GM23338 (cell line): Measurements from ENCODE around the gene ST8SIA3. TPM values are rescaled to one million over a fixed set of nuclear protein-coding genes. Genes with fewer than 3 reads are reported as not detected.
A peak's percentile ranks its signal among the peaks of the same experiment; 100 is the strongest.

Experiments used
- ATAC-seq: fragments of 200-7000 bp; cut with Tn5 transposase; 3 replicates; pipeline ENCODE4 v1.9.1; 2020
- DNase-seq: peaks from one replicate; pipeline ENCODE4 v3.0.0-alpha.2; 2015; ENCODE audit warnings: low spot score
- H2AFZ ChIP-seq: fragments of 200-600 bp; sonication (generic); 2 replicates; pipeline ENCODE4 v1.8.0; 2016; ENCODE audit warnings: antibody characterized with exemption, mild to moderate bottlenecking, moderate library complexity
- H3F3A ChIP-seq: fragments of 200-600 bp; sonication (generic); replicated peaks from 2 replicates; pipeline ENCODE4 v1.8.0; 2017; ENCODE audit warnings: antibody characterized with exemption, mixed run types, low read depth
- H3K27ac ChIP-seq: fragments of 200-600 bp; sonication (generic); 2 replicates; pipeline ENCODE4 v1.6.1; 2016; ENCODE audit warnings: low read depth
- H3K27me3 ChIP-seq: fragments of 200-600 bp; sonication (generic); 2 replicates; pipeline ENCODE4 v1.8.0; 2016; ENCODE audit warnings: mild to moderate bottlenecking, mixed run types, moderate library complexity; ENCODE audit not compliant: insufficient read depth
- H3K36me3 ChIP-seq: fragments of 200-600 bp; sonication (generic); 2 replicates; pipeline ENCODE4 v1.8.0; 2016; ENCODE audit warnings: mild to moderate bottlenecking; ENCODE audit not compliant: insufficient read depth
- H3K4me1 ChIP-seq: fragments of 200-600 bp; sonication (generic); 2 replicates; pipeline ENCODE4 v1.8.0; 2016; ENCODE audit warnings: mild to moderate bottlenecking, moderate library complexity; ENCODE audit not compliant: insufficient read depth
- H3K4me2 ChIP-seq: fragments of 200-600 bp; sonication (generic); 2 replicates; pipeline ENCODE4 v1.7.1; 2017; ENCODE audit warnings: mixed run types
- H3K4me3 ChIP-seq: fragments of 200-600 bp; sonication (generic); 2 replicates; pipeline ENCODE4 v1.6.1; 2016; ENCODE audit warnings: mixed run types
- H3K79me2 ChIP-seq: fragments of 200-600 bp; sonication (generic); replicated peaks from 2 replicates; pipeline ENCODE4 v1.8.0; 2017; ENCODE audit warnings: mild to moderate bottlenecking; ENCODE audit not compliant: insufficient read depth
- H3K9me2 ChIP-seq: fragments of 200-600 bp; sonication (generic); 2 replicates; pipeline ENCODE4 v1.8.0; 2017; ENCODE audit not compliant: insufficient read depth
- H4K20me1 ChIP-seq: fragments of 200-600 bp; sonication (generic); replicated peaks from 2 replicates; pipeline ENCODE4 v1.8.0; 2017; ENCODE audit warnings: mild to moderate bottlenecking; ENCODE audit not compliant: insufficient read depth
- H3K27ac Mint-ChIP-seq: 2 replicates; pipeline ENCODE4 v1.8.0; 2020; ENCODE audit warnings: inconsistent platforms, mild to moderate bottlenecking, moderate library complexity, mixed read lengths
- H3K27me3 Mint-ChIP-seq: 3 replicates; pipeline ENCODE4 v1.8.0; 2022; ENCODE audit warnings: low read depth, mild to moderate bottlenecking, moderate library complexity, mixed read lengths, inconsistent platforms; ENCODE audit not compliant: insufficient read depth, poor library complexity
- H3K36me3 Mint-ChIP-seq: 3 replicates; pipeline ENCODE4 v1.8.0; 2021; ENCODE audit warnings: low read depth, mild to moderate bottlenecking, inconsistent platforms, moderate library complexity, mixed read lengths
- H3K4me1 Mint-ChIP-seq: 3 replicates; pipeline ENCODE4 v1.8.0; 2020; ENCODE audit warnings: mild to moderate bottlenecking, inconsistent platforms, mixed read lengths
- H3K4me3 Mint-ChIP-seq: 3 replicates; pipeline ENCODE4 v1.8.0; 2021; ENCODE audit warnings: moderate library complexity, mild to moderate bottlenecking, inconsistent platforms, mixed read lengths
- H3K9me3 Mint-ChIP-seq: 3 replicates; pipeline ENCODE4 v1.8.0; 2020; ENCODE audit warnings: moderate library complexity, mild to moderate bottlenecking, inconsistent platforms, mixed read lengths
- CREB1 ChIP-seq: fragments of 250-450 bp; sonication (Bioruptor Pico); IDR thresholded peaks from 2 replicates; pipeline ENCODE4 v1.5.0; 2020; ENCODE audit warnings: low read depth, mild to moderate bottlenecking, moderate library complexity
- CTCF ChIP-seq, 2 experiments: fragments of 200-600 bp in 1 of 2; sonication (generic) in 1 of 2; conservative IDR thresholded peaks; 2 replicates each; pipeline versions ENCODE4 v1.5.1 to v1.6.1; 2016 to 2017; ENCODE audit warnings: antibody characterized with exemption in 2 of 2, low read depth in 2 of 2, mild to moderate bottlenecking in 2 of 2, moderate library complexity in 1 of 2
- EZH2 ChIP-seq: fragments of 200-600 bp; sonication (generic); IDR thresholded peaks from one replicate; pipeline ENCODE4 v1.8.0; 2017; ENCODE audit warnings: antibody characterized with exemption, mild to moderate bottlenecking, low read depth; ENCODE audit not compliant: unreplicated experiment
- EZH2phosphoT487 ChIP-seq: fragments of 200-600 bp; sonication (generic); IDR thresholded peaks from one replicate; pipeline ENCODE4 v1.8.1; 2018; ENCODE audit warnings: antibody characterized with exemption; ENCODE audit not compliant: unreplicated experiment
- JUNB ChIP-seq: IDR thresholded peaks from one replicate; pipeline ENCODE4 v1.6.1; 2016; ENCODE audit warnings: antibody characterized with exemption; ENCODE audit not compliant: unreplicated experiment
- NANOG ChIP-seq: IDR thresholded peaks from 2 replicates; pipeline ENCODE4 v1.6.1; 2016; ENCODE audit warnings: antibody characterized with exemption, borderline replicate concordance
- POLR2AphosphoS5 ChIP-seq: IDR thresholded peaks from 2 replicates; pipeline ENCODE4 v1.6.1; 2016; ENCODE audit warnings: antibody characterized with exemption, low read depth
- STAT1 ChIP-seq: IDR thresholded peaks from one replicate; pipeline ENCODE4 v1.6.1; 2016; ENCODE audit warnings: antibody characterized with exemption; ENCODE audit not compliant: unreplicated experiment
- ZNF114 ChIP-seq: fragments of 250-450 bp; sonication (Bioruptor Pico); IDR thresholded peaks from 2 replicates; pipeline ENCODE4 v1.5.0; 2020; ENCODE audit warnings: mild to moderate bottlenecking, moderate library complexity
- ZNF331 ChIP-seq: fragments of 250-450 bp; sonication (Bioruptor Pico); IDR thresholded peaks from 2 replicates; pipeline ENCODE4 v1.5.0; 2020; ENCODE audit warnings: low read depth, mild to moderate bottlenecking, moderate library complexity
- ZNF462 ChIP-seq: fragments of 250-450 bp; sonication (Bioruptor Pico); IDR thresholded peaks from 2 replicates; pipeline ENCODE4 v1.5.0; 2020; ENCODE audit warnings: mild to moderate bottlenecking, moderate library complexity
- long read RNA-seq: library from polyadenylated mRNA; unstranded; transcript quantifications from one replicate; pipeline ENCODE4 v2.0.0, GENCODE V29; 2020; ENCODE audit not compliant: unreplicated experiment
- polyA plus RNA-seq: library from polyadenylated mRNA; unstranded; fragments of >200 nt; fragmentation: Nextera tagmentation; extraction: Ambion mirVana; gene quantifications from 2 replicates; pipeline ENCODE4 v1.2.1, GENCODE V29; 2016
- total RNA-seq: library from RNA; depleted of rRNA; stranded (reverse); fragments of >200 nt; shearing (Covaris generic); gene quantifications from 2 replicates; pipeline ENCODE4 v1.2.3, GENCODE V29; 2014; rRNA removed
- TF ChIP-seq, protein P1 (sequence below): IDR thresholded peaks from one replicate; pipeline ENCODE4 v1.6.1; 2018; ENCODE audit warnings: antibody characterized with exemption; ENCODE audit not compliant: unreplicated experiment
- TF ChIP-seq, protein P2 (sequence below): IDR thresholded peaks from 2 replicates; pipeline ENCODE4 v1.6.1; 2016; ENCODE audit warnings: antibody characterized with exemption

ST8SIA3 gene
- total RNA-seq (2.2 and 2.9 TPM in 2 replicates), polyA plus RNA-seq (1.2 and 1.3 TPM in 2 replicates)
- long read RNA-seq: 0 reads

GRCh38 chr18:57352271-57352701 is at the start of gene ST8SIA3:
TSS of gene ST8SIA3 (plus strand) at chr18:57352557. CDS start at chr18:57352847, 290 bp downstream.
- no peak within 1 kb of the TSS; the same call in 1 of the 2 replicates for H3K27ac Mint-ChIP-seq
- H2AFZ ChIP-seq: peak within 1 kb of the TSS; percentile 98
- H3K27ac ChIP-seq: peak within 1 kb of the TSS; percentile 46; the same call in 1 of the 2 replicates
- peak within 1 kb of the TSS; percentile 92 for H3K4me2 ChIP-seq
- DNase-seq (peak; percentile 54), ATAC-seq (peak; percentile 26)
- H3K79me2 ChIP-seq: no peaks in the 10 kb centered on the region
- H3K4me3 Mint-ChIP-seq: peak within 1 kb of the TSS; percentile 93
- H4K20me1 ChIP-seq: no peaks in the 10 kb centered on the region
- TF ChIP-seq, protein P1, sequence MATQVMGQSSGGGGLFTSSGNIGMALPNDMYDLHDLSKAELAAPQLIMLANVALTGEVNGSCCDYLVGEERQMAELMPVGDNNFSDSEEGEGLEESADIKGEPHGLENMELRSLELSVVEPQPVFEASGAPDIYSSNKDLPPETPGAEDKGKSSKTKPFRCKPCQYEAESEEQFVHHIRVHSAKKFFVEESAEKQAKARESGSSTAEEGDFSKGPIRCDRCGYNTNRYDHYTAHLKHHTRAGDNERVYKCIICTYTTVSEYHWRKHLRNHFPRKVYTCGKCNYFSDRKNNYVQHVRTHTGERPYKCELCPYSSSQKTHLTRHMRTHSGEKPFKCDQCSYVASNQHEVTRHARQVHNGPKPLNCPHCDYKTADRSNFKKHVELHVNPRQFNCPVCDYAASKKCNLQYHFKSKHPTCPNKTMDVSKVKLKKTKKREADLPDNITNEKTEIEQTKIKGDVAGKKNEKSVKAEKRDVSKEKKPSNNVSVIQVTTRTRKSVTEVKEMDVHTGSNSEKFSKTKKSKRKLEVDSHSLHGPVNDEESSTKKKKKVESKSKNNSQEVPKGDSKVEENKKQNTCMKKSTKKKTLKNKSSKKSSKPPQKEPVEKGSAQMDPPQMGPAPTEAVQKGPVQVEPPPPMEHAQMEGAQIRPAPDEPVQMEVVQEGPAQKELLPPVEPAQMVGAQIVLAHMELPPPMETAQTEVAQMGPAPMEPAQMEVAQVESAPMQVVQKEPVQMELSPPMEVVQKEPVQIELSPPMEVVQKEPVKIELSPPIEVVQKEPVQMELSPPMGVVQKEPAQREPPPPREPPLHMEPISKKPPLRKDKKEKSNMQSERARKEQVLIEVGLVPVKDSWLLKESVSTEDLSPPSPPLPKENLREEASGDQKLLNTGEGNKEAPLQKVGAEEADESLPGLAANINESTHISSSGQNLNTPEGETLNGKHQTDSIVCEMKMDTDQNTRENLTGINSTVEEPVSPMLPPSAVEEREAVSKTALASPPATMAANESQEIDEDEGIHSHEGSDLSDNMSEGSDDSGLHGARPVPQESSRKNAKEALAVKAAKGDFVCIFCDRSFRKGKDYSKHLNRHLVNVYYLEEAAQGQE: no peak
- TF ChIP-seq CREB1 (CRISPR knock-in tag): no peak
- no peak for TF ChIP-seq EZH2phosphoT487
- no peak for TF ChIP-seq JUNB
- TF ChIP-seq, protein P2, sequence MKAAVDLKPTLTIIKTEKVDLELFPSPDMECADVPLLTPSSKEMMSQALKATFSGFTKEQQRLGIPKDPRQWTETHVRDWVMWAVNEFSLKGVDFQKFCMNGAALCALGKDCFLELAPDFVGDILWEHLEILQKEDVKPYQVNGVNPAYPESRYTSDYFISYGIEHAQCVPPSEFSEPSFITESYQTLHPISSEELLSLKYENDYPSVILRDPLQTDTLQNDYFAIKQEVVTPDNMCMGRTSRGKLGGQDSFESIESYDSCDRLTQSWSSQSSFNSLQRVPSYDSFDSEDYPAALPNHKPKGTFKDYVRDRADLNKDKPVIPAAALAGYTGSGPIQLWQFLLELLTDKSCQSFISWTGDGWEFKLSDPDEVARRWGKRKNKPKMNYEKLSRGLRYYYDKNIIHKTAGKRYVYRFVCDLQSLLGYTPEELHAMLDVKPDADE: no peak
- TF ChIP-seq NANOG: no peak
- TF ChIP-seq ZNF462: no peak
- TF ChIP-seq ZNF331 (CRISPR knock-in tag): no peak
- TF ChIP-seq ZNF114 (CRISPR knock-in tag): no peak
- no peak for TF ChIP-seq EZH2
- no peak for TF ChIP-seq CTCF (conservative IDR thresholded peaks at IDR 0.05; ENCODE audit: low read depth in 2 of 2)
- TF ChIP-seq STAT1: no peak
- no peak for TF ChIP-seq POLR2AphosphoS5
- H3K27me3 ChIP-seq: peaks cover 39% of the 10 kb centered on the region
- H3K36me3 Mint-ChIP-seq: no peaks in the 10 kb centered on the region
- H3K27me3 Mint-ChIP-seq: peaks cover 26% of the 10 kb centered on the region
- no peaks in the 10 kb centered on the region for H3K36me3 ChIP-seq
- peak within 1 kb of the TSS; percentile 90 for H3K4me3 ChIP-seq
- peaks cover 11% of the 10 kb centered on the region for H3K4me1 Mint-ChIP-seq
- no peaks in the 10 kb centered on the region for H3K9me2 ChIP-seq
- H3F3A ChIP-seq: no peaks in the 10 kb centered on the region
- peaks cover 11% of the 10 kb centered on the region for H3K4me1 ChIP-seq
- no peaks in the 10 kb centered on the region; the same call in 2 of the 3 replicates for H3K9me3 Mint-ChIP-seq
